OCI-LY3 (cell line): ENCODE measurements around the gene KCNQ1.

ENCODE experiments used
- CTCF ChIP-seq: fragments of 200-600, 300-600 bp; sonication (generic); IDR thresholded peaks from 2 replicates; pipeline ENCODE4 v1.5.1; 2014; ENCODE audit warnings: antibody characterized with exemption, low read length, low read depth
- EZH2phosphoT487 ChIP-seq: fragments of 200-600 bp; shearing (Covaris generic); IDR thresholded peaks from 2 replicates; pipeline ENCODE4 v1.6.1; 2018; ENCODE audit warnings: antibody characterized with exemption, mixed run types, low read depth

GRCh38 chr11:2869134-2869526 lies 424.3 kb downstream of the KCNQ1 start:
- TF ChIP-seq CTCF: no peak
- no peak for TF ChIP-seq EZH2phosphoT487
